Left renal cortex interstitium (tissue), 4 donors: ENCODE results near the gene HNRNPM. TPM values are rescaled to one million over a fixed set of nuclear protein-coding genes. Genes with fewer than 3 reads are reported as not detected.
"Not testable (repeated sequence)": the region's sequence is repeated elsewhere in the genome, so short reads cannot be mapped to it uniquely, and the experiment has no call there.

Experiments used
- DNase-seq, 4 donors: peaks; one replicate each; pipeline ENCODE4 v3.0.0-alpha.2; 2013; ENCODE audit warnings: low read depth in 4 of 4, low spot score in 2 of 4, missing footprints in 1 of 4
- polyA plus RNA-seq, 4 donors: library from polyadenylated mRNA; unstranded; fragments of 120-200 nt; gene quantifications; one replicate each; pipeline ENCODE4 v1.2.1, GENCODE V29; 2013; ENCODE audit not compliant: insufficient read length in 4 of 4

Gene HNRNPM
- polyA plus RNA-seq, 4 donors: 354 to 431 (median 393) TPM

GRCh38 chr19:8504919-8505318, 60.1 kb downstream of the HNRNPM start:
- DNase-seq: no peak

GRCh38 chr19:8505680-8506401, 61.1 kb downstream of the HNRNPM start:
- DNase-seq: peak; percentile 62 to 74 (median 69)

- no peak for DNase-seq
Measured at GRCh38 chr19:8506402-8506957, 61.7 kb downstream of the HNRNPM start.

GRCh38 chr19:8510589-8511115, 65.9 kb downstream of the HNRNPM start:
- no peak for DNase-seq

GRCh38 chr19:8511573-8512101, 66.9 kb downstream of the HNRNPM start:
- no peak for DNase-seq

GRCh38 chr19:8512115-8512967, 67.6 kb downstream of the HNRNPM start:
- DNase-seq: no peak

GRCh38 chr19:8513036-8513686, 68.4 kb downstream of the HNRNPM start:
- no peak for DNase-seq

- DNase-seq: peak; percentile 79 to 92 (median 87)
Measured at GRCh38 chr19:8513687-8514504, 69.1 kb downstream of the HNRNPM start, which contains the start of gene ZNF414. Gene ZNF414, minus strand, starts transcription at chr19:8514167. Its CDS starts 121 bp downstream, at chr19:8514046.

GRCh38 chr19:8514505-8515009, 69.8 kb downstream of the HNRNPM start:
- not testable (repeated sequence) for DNase-seq

- no peak for DNase-seq
Measured at GRCh38 chr19:8515317-8515716, 70.5 kb downstream of the HNRNPM start.

GRCh38 chr19:8517551-8518442, 73.0 kb downstream of the HNRNPM start:
- DNase-seq: no peak

GRCh38 chr19:8518536-8518935, 73.8 kb downstream of the HNRNPM start:
- DNase-seq: no peak

GRCh38 chr19:8519388-8519787, 74.6 kb downstream of the HNRNPM start:
- no peak for DNase-seq

GRCh38 chr19:8525401-8525684, 80.6 kb downstream of the HNRNPM start:
- DNase-seq: no peak

- peak; percentile 83 to 90 (median 85) for DNase-seq
Measured at GRCh38 chr19:8526345-8527091, 81.7 kb downstream of the HNRNPM start.

GRCh38 chr19:8528500-8528899, 83.7 kb downstream of the HNRNPM start:
- DNase-seq: no peak

GRCh38 chr19:8529369-8530006, 84.7 kb downstream of the HNRNPM start:
- DNase-seq: no peak
